Cortex of kidney (tissue), 1 donor: ENCODE data around the gene MFAP4.
A peak's percentile ranks its signal among the peaks of the same experiment; 100 is the strongest.
"Not testable (repeated sequence)": the region's sequence is repeated elsewhere in the genome, so short reads cannot be mapped to it uniquely, and the experiment has no call there.

ENCODE experiments used
- DNase-seq: peaks from one replicate; lab custom pipeline; 2025; lab: John Stamatoyannopoulos, UW

The MFAP4 gene

GRCh38 chr17:19370493-19370960 is 16.5 kb downstream of the MFAP4 start:
- no peak for DNase-seq

- DNase-seq, result no peak
Measured at GRCh38 chr17:19369846-19370492, 17.0 kb downstream of the MFAP4 start.

- DNase-seq, result no peak
Measured at GRCh38 chr17:19369107-19369778, 17.7 kb downstream of the MFAP4 start.

GRCh38 chr17:19368229-19368628 is 18.8 kb downstream of the MFAP4 start:
- no peak for DNase-seq

GRCh38 chr17:19366637-19366972 is 20.4 kb downstream of the MFAP4 start:
- DNase-seq, result no peak

GRCh38 chr17:19365833-19366636 is 21.0 kb downstream of the MFAP4 start:
- no peak for DNase-seq

- DNase-seq, result no peak
Measured at GRCh38 chr17:19365499-19365817, 21.5 kb downstream of the MFAP4 start.

- DNase-seq, result no peak
Measured at GRCh38 chr17:19364699-19365498, 22.1 kb downstream of the MFAP4 start.

GRCh38 chr17:19363460-19364035 is 23.4 kb downstream of the MFAP4 start:
- no peak for DNase-seq

GRCh38 chr17:19363114-19363438 is 23.9 kb downstream of the MFAP4 start:
- DNase-seq, result no peak

- DNase-seq, result peak; percentile 84
Measured at GRCh38 chr17:19362277-19363113, 24.5 kb downstream of the MFAP4 start, which contains the start of gene B9D1. Gene B9D1, minus strand, starts transcription at chr17:19362723. Its CDS starts 154 bp downstream, at chr17:19362569.

GRCh38 chr17:19361944-19362276 is 25.1 kb downstream of the MFAP4 start:
- DNase-seq, result no peak

GRCh38 chr17:19361326-19361725 is 25.7 kb downstream of the MFAP4 start:
- DNase-seq, result no peak

GRCh38 chr17:19360772-19361171 is 26.2 kb downstream of the MFAP4 start:
- no peak for DNase-seq

- DNase-seq, result no peak
Measured at GRCh38 chr17:19359856-19360255, 27.1 kb downstream of the MFAP4 start.

- DNase-seq, result no peak
Measured at GRCh38 chr17:19359151-19359550, 27.8 kb downstream of the MFAP4 start.

GRCh38 chr17:19357761-19358160 is 29.2 kb downstream of the MFAP4 start:
- no peak for DNase-seq

GRCh38 chr17:19357351-19357750 is 29.6 kb downstream of the MFAP4 start:
- no peak for DNase-seq

GRCh38 chr17:19354748-19355147 is 32.2 kb downstream of the MFAP4 start:
- no peak for DNase-seq

GRCh38 chr17:19353401-19353800 is 33.6 kb downstream of the MFAP4 start:
- DNase-seq, result not testable (repeated sequence)

GRCh38 chr17:19348806-19349205 is 38.2 kb downstream of the MFAP4 start:
- no peak for DNase-seq
